ENCODE results near the gene P3R3URF.

Gene P3R3URF

GRCh38 chr1:46190539-46190938 is 14.3 kb upstream of the P3R3URF start:
- H3K9me3 ChIP-seq (ENCODE audit: control extremely low read depth in 1 of 5, control insufficient read depth in 4 of 5, insufficient read depth in 2 of 5, low read depth in 1 of 5, low read length in 4 of 5) = no peaks in the 10 kb centered on the region
- peaks cover 12 to 76% (median 44%) of the 10 kb centered on the region in 4 experiments for H3K36me3 ChIP-seq (ENCODE audit: control insufficient read depth in 4 of 4, insufficient read depth in 4 of 4, low read length in 3 of 4)
- H3K4me3 ChIP-seq (ENCODE audit: control insufficient read depth in 1 of 7, extremely low read depth in 1 of 7, insufficient read depth in 4 of 7, low read depth in 2 of 7, low read length in 6 of 7) = no peak overlapping the region
- ChIA-PET POLR2A (interaction anchor here (0.5 kb wide), 1 partner anchor 22 kb away, joined by 3 read pairs; no protein-coding TSS in a partner anchor), CTCF (interaction anchor here (0.6 to 1.6 kb wide), 4 partner anchors 9 to 158 kb away, joined by 3 to 9 read pairs (median 3); no protein-coding TSS in a partner anchor)
- H3K27ac ChIP-seq (ENCODE audit: insufficient read depth in 1 of 2, low read depth in 1 of 2, low read length in 2 of 2, poor library complexity in 1 of 2, severe bottlenecking in 2 of 2) = no peak overlapping the region
- H3K4me1 ChIP-seq (ENCODE audit: control extremely low read depth in 1 of 4, control insufficient read depth in 4 of 4, insufficient read depth in 4 of 4, low read length in 3 of 4) = no peaks in the 10 kb centered on the region
- 100% methylated on average over 3 of the region's 3 CpGs for WGBS (ENCODE audit: insufficient coverage)
- H3K27me3 ChIP-seq (replicated peaks in 2 of 5; ENCODE audit: control insufficient read depth in 4 of 5, insufficient read depth in 5 of 5, low read length in 4 of 5) = no peaks in the 10 kb centered on the region
- no peak for DNase-seq

- ChIA-PET CTCF (interaction anchor here (1.2 kb wide), 1 partner anchor 35 kb away, joined by 3 read pairs; no protein-coding TSS in a partner anchor), POLR2A (interaction anchor here (0.7 kb wide), 1 partner anchor 172 kb away, joined by 4 read pairs; no protein-coding TSS in a partner anchor)
- H3K4me1 ChIP-seq (ENCODE audit: control extremely low read depth in 1 of 4, control insufficient read depth in 4 of 4, insufficient read depth in 4 of 4, low read length in 3 of 4) = peaks cover 0 to 11% (median 10%) of the 10 kb centered on the region in 4 experiments
- H3K27ac ChIP-seq (ENCODE audit: insufficient read depth in 1 of 2, low read depth in 1 of 2, low read length in 2 of 2, poor library complexity in 1 of 2, severe bottlenecking in 2 of 2) = no peak overlapping the region
- H3K36me3 ChIP-seq (ENCODE audit: control insufficient read depth in 4 of 4, insufficient read depth in 4 of 4, low read length in 3 of 4) = peaks cover 12 to 58% (median 35%) of the 10 kb centered on the region in 4 experiments
- H3K4me3 ChIP-seq (ENCODE audit: control insufficient read depth in 1 of 7, extremely low read depth in 1 of 7, insufficient read depth in 4 of 7, low read depth in 2 of 7, low read length in 6 of 7) = no peak overlapping the region
- WGBS (ENCODE audit: insufficient coverage) = 95% methylated on average over 5 of the region's 6 CpGs
- no peak for DNase-seq
- H3K27me3 ChIP-seq (replicated peaks in 2 of 5; ENCODE audit: control insufficient read depth in 4 of 5, insufficient read depth in 5 of 5, low read length in 4 of 5) = no peaks in the 10 kb centered on the region
- H3K9me3 ChIP-seq (ENCODE audit: control extremely low read depth in 1 of 5, control insufficient read depth in 4 of 5, insufficient read depth in 2 of 5, low read depth in 1 of 5, low read length in 4 of 5) = no peaks in the 10 kb centered on the region
These were observed 12.2 kb upstream of the P3R3URF start for GRCh38 chr1:46188295-46189030.

GRCh38 chr1:46187106-46187869 is 11.0 kb upstream of the P3R3URF start:
- POLR2A ChIA-PET = no interaction called here

GRCh38 chr1:46186076-46186475 is 9.8 kb upstream of the P3R3URF start:
- Histone ChIP-seq H3K4me1 (ENCODE audit: control extremely low read depth in 1 of 4, control insufficient read depth in 4 of 4, insufficient read depth in 4 of 4, low read length in 3 of 4) (peaks cover 0 to 13% (median 10%) of the 10 kb centered on the region in 4 experiments), H3K27ac (ENCODE audit: insufficient read depth in 1 of 2, low read depth in 1 of 2, low read length in 2 of 2, poor library complexity in 1 of 2, severe bottlenecking in 2 of 2) (no peak overlapping the region), H3K36me3 (ENCODE audit: control insufficient read depth in 4 of 4, insufficient read depth in 4 of 4, low read length in 3 of 4) (peaks cover under 1 to 38% (median 18%) of the 10 kb centered on the region in 4 experiments), H3K27me3 (replicated peaks in 2 of 5; ENCODE audit: control insufficient read depth in 4 of 5, insufficient read depth in 5 of 5, low read length in 4 of 5) (no peaks in the 10 kb centered on the region), H3K4me3 (ENCODE audit: control insufficient read depth in 1 of 7, extremely low read depth in 1 of 7, insufficient read depth in 4 of 7, low read depth in 2 of 7, low read length in 6 of 7) (no peak overlapping the region), H3K9me3 (ENCODE audit: control extremely low read depth in 1 of 5, control insufficient read depth in 4 of 5, insufficient read depth in 2 of 5, low read depth in 1 of 5, low read length in 4 of 5) (no peaks in the 10 kb centered on the region)
- POLR2A ChIA-PET = no interaction called here
- CTCF ChIA-PET = interaction anchor here (11.4 kb wide), 1 partner anchor 150 kb away, joined by 167 read pairs; no protein-coding TSS in a partner anchor
- 100% methylated on average over 1 of the region's 2 CpGs for WGBS (ENCODE audit: insufficient coverage)
- no peak for DNase-seq

More at GRCh38 chr1:46187106-46187869, 11.0 kb upstream of the P3R3URF start:
- no peaks in the 10 kb centered on the region for H3K27me3 ChIP-seq (replicated peaks in 2 of 5; ENCODE audit: control insufficient read depth in 4 of 5, insufficient read depth in 5 of 5, low read length in 4 of 5)
- no peak for DNase-seq
- no peaks in the 10 kb centered on the region for H3K9me3 ChIP-seq (ENCODE audit: control extremely low read depth in 1 of 5, control insufficient read depth in 4 of 5, insufficient read depth in 2 of 5, low read depth in 1 of 5, low read length in 4 of 5)
- H3K4me1 ChIP-seq (ENCODE audit: control extremely low read depth in 1 of 4, control insufficient read depth in 4 of 4, insufficient read depth in 4 of 4, low read length in 3 of 4) = peaks cover 0 to 13% (median 10%) of the 10 kb centered on the region in 4 experiments
- peaks cover 7 to 47% (median 24%) of the 10 kb centered on the region in 4 experiments for H3K36me3 ChIP-seq (ENCODE audit: control insufficient read depth in 4 of 4, insufficient read depth in 4 of 4, low read length in 3 of 4)
- CTCF ChIA-PET = interaction anchor here (1.2 to 1.3 kb wide), 2 partner anchors 10 to 122 kb away, joined by 3 read pairs; no protein-coding TSS in a partner anchor
- no peak overlapping the region for H3K27ac ChIP-seq (ENCODE audit: insufficient read depth in 1 of 2, low read depth in 1 of 2, low read length in 2 of 2, poor library complexity in 1 of 2, severe bottlenecking in 2 of 2)
- WGBS (ENCODE audit: insufficient coverage) = 100% methylated on average over 5 of the region's 8 CpGs
- no peak overlapping the region for H3K4me3 ChIP-seq (ENCODE audit: control insufficient read depth in 1 of 7, extremely low read depth in 1 of 7, insufficient read depth in 4 of 7, low read depth in 2 of 7, low read length in 6 of 7)

- peaks cover 0 to 29% (median 10%) of the 10 kb centered on the region in 4 experiments for H3K36me3 ChIP-seq (ENCODE audit: control insufficient read depth in 4 of 4, insufficient read depth in 4 of 4, low read length in 3 of 4)
- ChIA-PET POLR2A (no interaction called here), CTCF (interaction anchor here (1.5 to 11.4 kb wide), 2 partner anchors 47 to 149 kb away, joined by 3 to 167 read pairs; no protein-coding TSS in a partner anchor)
- no peak overlapping the region for H3K4me3 ChIP-seq (ENCODE audit: control insufficient read depth in 1 of 7, extremely low read depth in 1 of 7, insufficient read depth in 4 of 7, low read depth in 2 of 7, low read length in 6 of 7)
- H3K27ac ChIP-seq (ENCODE audit: insufficient read depth in 1 of 2, low read depth in 1 of 2, low read length in 2 of 2, poor library complexity in 1 of 2, severe bottlenecking in 2 of 2) = no peak overlapping the region
- no peak for DNase-seq
- no peaks in the 10 kb centered on the region for H3K9me3 ChIP-seq (ENCODE audit: control extremely low read depth in 1 of 5, control insufficient read depth in 4 of 5, insufficient read depth in 2 of 5, low read depth in 1 of 5, low read length in 4 of 5)
- no peaks in the 10 kb centered on the region for H3K27me3 ChIP-seq (replicated peaks in 2 of 5; ENCODE audit: control insufficient read depth in 4 of 5, insufficient read depth in 5 of 5, low read length in 4 of 5)
- whole genome bisulfite sequencing (ENCODE audit: insufficient coverage) = 93% methylated on average over 4 of the region's 7 CpGs
- H3K4me1 ChIP-seq (ENCODE audit: control extremely low read depth in 1 of 4, control insufficient read depth in 4 of 4, insufficient read depth in 4 of 4, low read length in 3 of 4) = peaks cover 0 to 13% (median 10%) of the 10 kb centered on the region in 4 experiments
These were observed 8.8 kb upstream of the P3R3URF start for GRCh38 chr1:46184920-46185658.

- POLR2A ChIA-PET = no interaction called here
- H3K4me1 ChIP-seq (ENCODE audit: control extremely low read depth in 1 of 4, control insufficient read depth in 4 of 4, insufficient read depth in 4 of 4, low read length in 3 of 4) = peaks cover 0 to 16% (median 10%) of the 10 kb centered on the region in 4 experiments
- no peaks in the 10 kb centered on the region for H3K9me3 ChIP-seq (ENCODE audit: control extremely low read depth in 1 of 5, control insufficient read depth in 4 of 5, insufficient read depth in 2 of 5, low read depth in 1 of 5, low read length in 4 of 5)
- CTCF ChIA-PET = interaction anchor here (1.0 to 11.4 kb wide), 10 partner anchors 10 to 156 kb away, joined by 3 to 167 read pairs (median 3); no protein-coding TSS in a partner anchor
- H3K36me3 ChIP-seq (ENCODE audit: control insufficient read depth in 4 of 4, insufficient read depth in 4 of 4, low read length in 3 of 4) = peaks cover 0 to 21% (median 6%) of the 10 kb centered on the region in 4 experiments
- DNase-seq = peak in 2 of 3 donors; percentile 67 to 74
- no peak overlapping the region for H3K27ac ChIP-seq (ENCODE audit: insufficient read depth in 1 of 2, low read depth in 1 of 2, low read length in 2 of 2, poor library complexity in 1 of 2, severe bottlenecking in 2 of 2)
- H3K4me3 ChIP-seq (ENCODE audit: control insufficient read depth in 1 of 7, extremely low read depth in 1 of 7, insufficient read depth in 4 of 7, low read depth in 2 of 7, low read length in 6 of 7) = no peak overlapping the region
- H3K27me3 ChIP-seq (replicated peaks in 2 of 5; ENCODE audit: control insufficient read depth in 4 of 5, insufficient read depth in 5 of 5, low read length in 4 of 5) = no peaks in the 10 kb centered on the region
- 36% methylated on average over 11 of the region's 12 CpGs for WGBS (ENCODE audit: insufficient coverage)
These were observed 7.8 kb upstream of the P3R3URF start for GRCh38 chr1:46183926-46184557.

All from common myeloid progenitor, CD34-positive (primary cell).